HG03280 (cell line): ENCODE measurements around the gene BNIP3.

ENCODE experiments used
- ATAC-seq: cut with Tn5 transposase; IDR thresholded peaks from one replicate; pipeline ENCODE4 v1.9.1; 2021; ENCODE audit warnings: mild to moderate bottlenecking, moderate library complexity; ENCODE audit not compliant: unreplicated experiment

Gene BNIP3

DNA sequence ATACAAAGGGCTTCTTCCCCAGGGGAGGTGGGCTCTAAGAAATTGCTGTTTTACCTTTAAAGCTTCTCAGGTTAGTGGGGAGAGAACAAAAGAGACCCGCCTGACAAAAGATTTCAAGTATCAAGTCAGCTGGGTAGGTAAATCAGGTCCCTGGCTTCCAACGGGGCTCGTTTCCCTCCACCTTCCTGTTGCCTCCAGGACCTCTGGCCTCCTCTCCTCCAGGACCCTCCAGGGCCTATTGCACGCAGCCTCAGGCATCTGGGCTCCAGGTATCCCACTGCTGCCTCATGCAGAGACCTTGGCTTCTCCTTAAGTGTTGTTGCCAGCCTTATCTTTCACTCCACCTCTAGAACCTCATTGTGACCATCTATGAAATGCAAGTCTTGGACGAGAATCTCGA lies 2.9 kb downstream of the BNIP3 start:
- no peak for ATAC-seq

- ATAC-seq = no peak
Observed at GRCh38 chr10:131978366-131978765, 3.4 kb downstream of the BNIP3 start.

DNA sequence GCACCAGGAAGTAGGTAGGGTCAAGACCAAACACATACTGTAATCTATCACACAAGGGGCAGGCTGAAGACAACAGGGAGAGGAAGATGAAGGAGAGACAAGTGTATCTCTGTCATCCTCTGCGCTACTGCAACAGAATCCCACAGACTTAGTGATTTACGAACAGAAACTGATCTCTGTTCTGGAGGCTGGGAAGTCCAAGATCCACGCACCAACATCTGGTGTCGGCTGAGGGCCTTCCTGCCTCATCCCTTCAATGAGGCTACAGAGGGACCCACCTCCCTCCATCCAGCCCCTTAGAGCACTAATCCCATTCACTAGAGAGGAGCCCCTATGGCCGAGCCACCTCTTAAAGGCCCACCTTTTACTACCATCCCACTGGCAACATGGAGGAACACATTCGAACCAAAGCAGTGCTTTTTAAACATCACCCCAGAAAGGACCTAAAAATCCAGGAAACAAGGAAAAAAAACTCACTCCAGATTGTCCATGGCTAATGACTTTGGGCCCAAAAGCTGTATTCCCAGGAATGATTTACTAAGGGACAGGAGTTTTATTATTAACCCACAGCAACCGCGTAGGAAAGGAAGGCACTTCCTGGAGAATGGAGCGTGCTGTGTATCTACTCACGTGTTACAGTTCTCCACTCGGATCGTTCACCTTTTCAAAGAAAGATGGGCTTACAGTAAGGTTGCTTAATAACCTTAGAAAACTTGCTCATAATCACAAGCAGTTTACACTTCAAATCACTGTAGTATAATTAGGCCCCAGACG lies 4.2 kb downstream of the BNIP3 start:
- no peak for ATAC-seq

- no peak for ATAC-seq
Observed at GRCh38 chr10:131975796-131976195, 5.9 kb downstream of the BNIP3 start.

- no peak for ATAC-seq
Observed at GRCh38 chr10:131975003-131975402, 6.7 kb downstream of the BNIP3 start.

DNA sequence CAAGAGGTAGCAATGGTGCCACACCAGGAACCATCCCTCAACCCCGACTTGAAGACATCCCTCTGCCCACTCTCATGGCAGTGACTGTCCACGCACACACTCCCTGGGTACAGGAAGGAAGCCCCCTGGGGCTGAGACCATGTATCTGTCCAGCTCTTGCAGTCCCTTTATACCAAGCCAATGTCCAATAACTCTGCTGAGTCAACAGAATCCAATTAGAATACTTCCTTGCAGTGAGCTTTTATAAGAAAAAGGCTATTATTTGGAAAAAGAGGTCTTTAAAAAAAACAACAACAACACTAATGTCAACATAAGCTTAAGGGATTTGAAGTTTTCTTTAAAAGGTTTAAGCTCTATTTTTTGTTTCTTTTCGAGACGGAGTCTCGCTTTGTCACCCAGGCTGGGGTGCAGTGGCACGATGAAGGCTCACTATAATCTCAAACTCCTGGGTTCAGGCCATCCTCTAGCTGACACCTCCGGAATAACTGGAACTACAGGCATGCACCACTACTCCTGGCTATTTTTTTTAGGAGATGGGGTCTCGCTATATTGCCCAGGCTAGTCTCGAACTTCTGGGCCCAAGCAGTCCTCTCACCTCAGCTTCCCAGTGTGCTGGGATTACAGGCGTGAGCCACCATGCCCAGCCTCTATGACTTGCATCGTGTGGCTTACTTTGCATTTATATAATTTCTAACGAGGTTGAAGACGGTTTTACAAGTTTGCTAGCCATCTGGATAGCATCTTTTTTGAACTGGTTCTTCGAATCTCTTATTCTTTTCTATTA lies 7.5 kb downstream of the BNIP3 start:
- ATAC-seq = no peak

DNA sequence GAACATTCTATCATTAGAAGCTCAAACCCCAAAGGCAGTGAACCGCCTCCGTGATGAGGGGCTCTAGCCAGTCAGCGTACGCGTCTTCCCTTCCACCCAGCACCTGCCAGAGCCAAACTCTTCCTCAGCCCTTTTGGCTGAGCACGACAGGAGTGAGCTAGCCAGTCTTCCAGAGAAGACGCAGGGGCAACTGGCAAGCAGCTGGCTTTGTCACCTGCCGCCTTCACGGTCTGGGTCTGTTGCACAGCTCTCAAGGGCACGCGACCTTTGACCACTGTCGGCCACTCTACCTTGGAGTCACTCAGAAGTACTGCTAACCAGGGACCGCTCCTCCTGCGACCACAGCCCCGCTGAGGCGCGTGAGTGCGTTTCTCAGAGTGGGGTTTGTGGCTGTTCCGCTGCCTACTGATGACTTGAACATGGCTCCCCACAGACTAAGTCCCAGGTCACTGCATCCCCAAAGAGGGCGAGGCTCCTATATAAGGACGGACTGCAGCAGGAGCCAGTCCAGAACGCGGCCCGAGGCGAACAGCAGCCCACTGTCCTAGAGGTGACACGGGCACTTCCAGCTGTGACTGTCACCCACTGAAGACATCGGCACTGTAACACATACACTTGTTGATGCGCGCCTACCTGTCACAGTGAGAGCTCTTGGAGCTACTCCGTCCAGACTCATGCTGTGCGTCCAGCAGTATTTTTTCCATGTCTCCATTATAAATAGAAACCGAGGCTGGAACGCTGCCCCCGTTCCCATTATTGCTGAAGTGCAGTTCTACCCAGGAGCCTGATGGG lies 8.4 kb downstream of the BNIP3 start:
- ATAC-seq = no peak

DNA sequence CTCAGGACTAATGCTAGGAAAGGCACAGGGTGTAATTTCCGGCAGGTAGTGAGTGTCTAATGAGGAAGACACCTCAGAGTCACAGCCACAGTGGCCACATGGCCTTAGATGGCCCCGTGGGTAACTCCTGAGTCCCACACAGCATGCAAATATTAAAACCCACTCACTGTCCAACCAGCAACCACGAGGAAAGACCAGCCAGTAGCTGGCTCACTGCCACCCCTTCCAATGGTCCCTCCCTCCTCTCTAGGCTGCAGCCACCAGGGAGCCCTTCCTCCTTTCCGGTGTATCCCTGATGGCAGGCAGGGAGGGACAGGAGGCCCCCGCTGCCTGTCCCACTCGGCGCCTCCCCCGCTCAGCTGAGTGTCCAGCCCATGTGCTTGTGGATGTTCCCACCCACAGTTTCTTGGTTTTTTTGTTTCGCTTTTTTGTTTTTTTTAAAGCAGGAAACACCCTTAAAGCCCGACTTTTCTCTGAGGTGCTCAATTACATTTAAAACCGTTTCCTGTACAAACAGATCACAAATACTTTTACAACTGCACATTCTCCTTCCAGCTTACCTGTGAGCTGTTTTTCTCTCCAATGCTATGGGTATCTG lies 9.2 kb downstream of the BNIP3 start:
- no peak for ATAC-seq

DNA sequence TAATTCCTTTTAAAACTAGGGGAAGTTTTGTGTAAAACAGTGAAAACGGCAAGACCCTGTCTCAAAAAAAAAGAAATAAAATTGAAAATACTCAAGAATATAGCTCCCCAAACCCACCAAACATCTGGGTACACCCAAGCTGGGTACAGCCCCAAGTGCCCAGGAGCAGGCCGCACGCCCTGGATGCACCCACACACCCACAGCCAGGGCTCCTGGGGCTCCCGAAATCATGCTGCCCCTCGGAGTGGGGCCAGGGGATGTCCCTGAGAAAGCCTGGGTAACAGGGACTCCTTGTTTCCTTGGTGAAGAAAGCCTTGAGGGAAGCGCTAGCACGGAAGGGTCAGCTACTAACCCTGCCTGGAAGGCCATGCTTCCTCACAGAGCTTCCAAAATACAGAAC lies 10.1 kb downstream of the BNIP3 start:
- ATAC-seq = no peak

GRCh38 chr10:131970946-131971345 lies 10.8 kb downstream of the BNIP3 start:
- ATAC-seq = no peak

DNA sequence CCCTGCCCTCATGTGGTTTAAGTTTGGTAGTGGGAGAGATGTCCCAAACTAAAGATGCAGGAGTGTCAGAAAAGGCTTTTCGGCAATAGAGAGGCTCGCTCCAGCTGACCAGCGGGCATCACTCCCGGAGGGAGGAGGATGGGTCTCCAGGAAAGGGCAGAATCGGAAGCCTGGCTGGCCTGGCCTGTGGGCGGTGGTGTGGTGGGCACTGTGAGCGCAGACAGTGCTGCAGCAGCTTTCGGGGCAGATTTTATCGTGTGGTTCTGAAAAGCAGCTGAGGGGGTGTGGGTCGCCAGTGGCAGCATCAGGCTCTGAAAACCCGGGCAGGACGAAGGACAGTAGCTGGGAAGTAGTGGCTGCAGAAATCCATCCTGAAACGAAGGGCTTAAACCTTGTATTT lies 12.8 kb downstream of the BNIP3 start:
- no peak for ATAC-seq

GRCh38 chr10:131964298-131964697 lies 17.4 kb downstream of the BNIP3 start:
- ATAC-seq = no peak

GRCh38 chr10:131963811-131964210 lies 17.9 kb downstream of the BNIP3 start:
- ATAC-seq = no peak

- ATAC-seq = no peak
Observed at GRCh38 chr10:131963350-131963749, 18.4 kb downstream of the BNIP3 start.

GRCh38 chr10:131961777-131962662 lies 19.7 kb downstream of the BNIP3 start:
- ATAC-seq = no peak

GRCh38 chr10:131961047-131961776 lies 20.5 kb downstream of the BNIP3 start:
- ATAC-seq = no peak

- ATAC-seq = no peak
Observed at GRCh38 chr10:131960631-131961046, 21.1 kb downstream of the BNIP3 start.

DNA sequence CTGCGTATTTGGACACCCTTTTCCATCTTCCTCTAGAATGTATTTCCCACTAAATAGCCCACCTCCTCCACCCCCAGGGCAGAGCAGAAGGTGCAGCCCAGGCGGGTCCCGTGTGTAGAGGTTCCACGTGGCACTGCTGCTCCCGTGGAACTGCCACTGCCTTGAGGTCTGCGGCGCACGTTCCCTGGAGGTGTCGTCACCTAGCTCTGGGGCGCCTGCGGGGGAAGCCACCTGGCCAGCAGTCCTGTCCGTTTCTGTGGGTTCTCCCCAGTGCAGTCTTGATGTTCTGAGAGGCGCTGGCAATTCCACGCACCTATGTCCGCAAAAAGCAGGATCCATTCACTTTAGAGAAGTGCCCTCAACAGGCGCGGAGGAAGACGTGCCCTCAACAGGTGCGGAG lies 21.9 kb downstream of the BNIP3 start:
- ATAC-seq = no peak

DNA sequence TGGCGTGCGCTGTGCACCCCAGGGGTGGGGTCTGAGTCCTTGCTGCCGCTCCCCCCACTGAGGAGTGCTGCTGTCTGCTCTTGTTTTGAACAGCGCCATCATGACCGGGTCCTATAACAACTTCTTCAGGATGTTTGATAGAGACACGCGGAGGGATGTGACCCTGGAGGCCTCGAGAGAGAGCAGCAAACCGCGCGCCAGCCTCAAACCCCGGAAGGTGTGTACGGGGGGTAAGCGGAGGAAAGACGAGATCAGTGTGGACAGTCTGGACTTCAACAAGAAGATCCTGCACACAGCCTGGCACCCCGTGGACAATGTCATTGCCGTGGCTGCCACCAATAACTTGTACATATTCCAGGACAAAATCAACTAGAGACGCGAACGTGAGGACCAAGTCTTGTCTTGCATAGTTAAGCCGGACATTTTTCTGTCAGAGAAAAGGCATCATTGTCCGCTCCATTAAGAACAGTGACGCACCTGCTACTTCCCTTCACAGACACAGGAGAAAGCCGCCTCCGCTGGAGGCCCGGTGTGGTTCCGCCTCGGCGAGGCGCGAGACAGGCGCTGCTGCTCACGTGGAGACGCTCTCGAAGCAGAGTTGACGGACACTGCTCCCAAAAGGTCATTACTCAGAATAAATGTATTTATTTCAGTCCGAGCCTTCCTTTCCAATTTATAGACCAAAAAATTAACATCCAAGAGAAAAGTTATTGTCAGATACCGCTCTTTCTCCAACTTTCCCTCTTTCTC lies 26.0 kb downstream of the BNIP3 start:
- no peak for ATAC-seq
